ENCODE data around the gene TBC1D14. TPM values are rescaled to one million over a fixed set of nuclear protein-coding genes. Genes with fewer than 3 reads are reported as not detected.

The TBC1D14 gene
- total and polyA plus RNA-seq, 3 donors from 2014 or later, result 78.0 to 98.8 (median 87.6) TPM

GRCh38 chr4:6946497-6946896 lies 36.9 kb downstream of the TBC1D14 start:
- DNase-seq, result no peak
- Histone ChIP-seq H3K9me3 (no peaks in the 10 kb centered on the region), H3K27me3 (no peaks in the 10 kb centered on the region), H3K4me1 (no peaks in the 10 kb centered on the region), H3K36me3 (ENCODE audit: low read depth, missing control alignments) (no peaks in the 10 kb centered on the region), H3K27ac (no peak overlapping the region), H3K4me3 (no peak overlapping the region)
- WGBS, 2 donors, result 94 to 96% methylated on average over 7 of the region's 7 CpGs
- intact Hi-C loops (cut with DNase I; ENCODE audit: low total_unique reads), result no loop called here
- TF ChIP-seq POLR2A (IDR thresholded peaks at IDR 0.05) (no peak), CTCF (IDR thresholded peaks at IDR 0.05) (no peak)

GRCh38 chr4:6948134-6948460 lies 38.5 kb downstream of the TBC1D14 start:
- DNase-seq, result no peak
- intact Hi-C loops (cut with DNase I; ENCODE audit: low total_unique reads), result no loop called here
- Histone ChIP-seq H3K4me1 (no peaks in the 10 kb centered on the region), H3K36me3 (ENCODE audit: low read depth, missing control alignments) (no peaks in the 10 kb centered on the region), H3K9me3 (no peaks in the 10 kb centered on the region), H3K4me3 (no peak overlapping the region), H3K27me3 (no peaks in the 10 kb centered on the region), H3K27ac (no peak overlapping the region)
- WGBS, 2 donors, result 84 to 88% methylated on average over 3 of the region's 3 CpGs
- no peak for TF ChIP-seq POLR2A (IDR thresholded peaks at IDR 0.05)
- no peak for TF ChIP-seq CTCF (IDR thresholded peaks at IDR 0.05)

- 85 to 87% methylated on average over 12 to 13 of the region's 13 CpGs for WGBS, 2 donors
- no peak for TF ChIP-seq POLR2A (IDR thresholded peaks at IDR 0.05)
- no peak for TF ChIP-seq CTCF (IDR thresholded peaks at IDR 0.05)
- DNase-seq, result no peak
Measured at GRCh38 chr4:6951880-6952381, 42.3 kb downstream of the TBC1D14 start.

GRCh38 chr4:6953751-6954380 lies 44.2 kb downstream of the TBC1D14 start:
- no peak overlapping the region for H3K27ac ChIP-seq
- no peaks in the 10 kb centered on the region for H3K4me1 ChIP-seq
- peak; percentile 80 for DNase-seq
- H3K4me3 ChIP-seq, result peak overlapping the region; percentile 22 to 56
- 20 to 40% methylated on average over 12 to 35 of the region's 35 CpGs for WGBS, 2 donors
- no peaks in the 10 kb centered on the region for H3K36me3 ChIP-seq (ENCODE audit: low read depth, missing control alignments)
- TF ChIP-seq CTCF (IDR thresholded peaks at IDR 0.05), result no peak
- no peak for TF ChIP-seq POLR2A (IDR thresholded peaks at IDR 0.05)
- no peaks in the 10 kb centered on the region for H3K27me3 ChIP-seq
- intact Hi-C loops (cut with DNase I; ENCODE audit: low total_unique reads), result no loop called here
- no peaks in the 10 kb centered on the region for H3K9me3 ChIP-seq

More at GRCh38 chr4:6951880-6952381, 42.3 kb downstream of the TBC1D14 start:
- Histone ChIP-seq H3K27me3 (no peaks in the 10 kb centered on the region), H3K27ac (no peak overlapping the region), H3K9me3 (no peaks in the 10 kb centered on the region), H3K4me1 (no peaks in the 10 kb centered on the region), H3K4me3 (no peak overlapping the region), H3K36me3 (ENCODE audit: low read depth, missing control alignments) (no peaks in the 10 kb centered on the region)
- intact Hi-C loops (cut with DNase I; ENCODE audit: low total_unique reads), result no loop called here

Measured in testis (tissue), 3 donors.